GM12892 (cell line): ENCODE data around the gene PLG.

Experiments used
- POLR2A ChIP-seq: IDR thresholded peaks from 2 replicates; pipeline ENCODE4 v1.6.1; 2011; ENCODE audit warnings: low read depth, low read length, control low read depth
- POLR2AphosphoS5 ChIP-seq: IDR thresholded peaks from 2 replicates; pipeline ENCODE4 v1.6.1; 2011; ENCODE audit warnings: low read depth, low read length, control low read depth
- TAF1 ChIP-seq: IDR thresholded peaks from 2 replicates; pipeline ENCODE4 v1.6.1; 2011; ENCODE audit warnings: low read depth, mild to moderate bottlenecking, control low read depth, low read length, borderline replicate concordance

- TF ChIP-seq POLR2A (no peak), POLR2AphosphoS5 (no peak), TAF1 (no peak)
Measured at GRCh38 chr6:160788806-160789205, 86.8 kb downstream of the PLG start.
